CD14-positive monocyte (primary cell): ENCODE measurements around the gene SERPINF2. TPM values are rescaled to one million over a fixed set of nuclear protein-coding genes. Genes with fewer than 3 reads are reported as not detected.

Experiments used
- DNase-seq, 3 donors: peaks; one replicate each; pipeline ENCODE4 v3.0.0-alpha.2; 2011 to 2022
- H2AFZ ChIP-seq: 2 replicates; pipeline ENCODE4 v1.6.0; 2012; ENCODE audit warnings: mild to moderate bottlenecking, low read depth, low read length, inconsistent platforms; ENCODE audit not compliant: insufficient read depth, poor library complexity, severe bottlenecking
- H3K27ac ChIP-seq, 2 donors: 1 replicate in 1 of 2; 2 replicates in 1 of 2; pipeline ENCODE4 v1.5.1; 2012 to 2013; ENCODE audit warnings: low read length in 2 of 2, control low read depth in 1 of 2, inconsistent platforms in 1 of 2, low read depth in 1 of 2, mild to moderate bottlenecking in 1 of 2
- H3K27me3 ChIP-seq, 2 donors: one replicate each; pipeline versions ENCODE4 v1.6.0 to v1.6.1; 2011 to 2013; ENCODE audit warnings: low read length in 2 of 2; ENCODE audit not compliant: control insufficient read depth in 2 of 2, insufficient read depth in 2 of 2
- H3K36me3 ChIP-seq, 2 donors: replicated peaks in 1 of 2; 1 replicate in 1 of 2; 2 replicates in 1 of 2; pipeline versions ENCODE4 v1.5.1 to v1.6.1; 2012 to 2013; ENCODE audit warnings: low read length in 2 of 2, control low read depth in 1 of 2, inconsistent platforms in 1 of 2, mild to moderate bottlenecking in 1 of 2; ENCODE audit not compliant: insufficient read depth in 2 of 2, control insufficient read depth in 1 of 2
- H3K4me1 ChIP-seq, 2 donors: 1 replicate in 1 of 2; 2 replicates in 1 of 2; pipeline versions ENCODE4 v1.5.1 to v1.6.1; 2012 to 2013; ENCODE audit warnings: low read length in 2 of 2, control low read depth in 1 of 2, inconsistent platforms in 1 of 2, mild to moderate bottlenecking in 1 of 2, moderate library complexity in 1 of 2; ENCODE audit not compliant: insufficient read depth in 2 of 2, control insufficient read depth in 1 of 2
- H3K4me2 ChIP-seq: replicated peaks from 2 replicates; pipeline ENCODE3; 2012; ENCODE audit warnings: low read length, moderate library complexity, mild to moderate bottlenecking; ENCODE audit not compliant: poor library complexity, severe bottlenecking; ENCODE audit errors: extremely low read depth
- H3K4me3 ChIP-seq, 3 experiments: fragments of 200-600 bp in 1 of 3; sonication (generic) in 1 of 3; replicated peaks in 1 of 3; 1 replicate in 2 of 3; 2 replicates in 1 of 3; pipeline ENCODE4 v1.5.1; 2011 to 2013; ENCODE audit warnings: low read length in 3 of 3, mild to moderate bottlenecking in 3 of 3, control low read depth in 2 of 3, low read depth in 2 of 3, inconsistent platforms in 1 of 3, moderate library complexity in 1 of 3
- H3K79me2 ChIP-seq: 2 replicates; pipeline ENCODE4 v1.6.0; 2012; ENCODE audit warnings: mild to moderate bottlenecking, control low read depth, inconsistent platforms, low read length, moderate library complexity; ENCODE audit not compliant: insufficient read depth
- H3K9ac ChIP-seq: 2 replicates; pipeline ENCODE4 v1.6.0; 2017; ENCODE audit warnings: low read length, mild to moderate bottlenecking; ENCODE audit not compliant: insufficient read depth, poor library complexity, severe bottlenecking
- H3K9me3 ChIP-seq, 2 donors: replicated peaks in 1 of 2; 1 replicate in 1 of 2; 2 replicates in 1 of 2; pipeline versions ENCODE4 v1.5.1 to v1.6.1; 2012 to 2013; ENCODE audit warnings: low read length in 2 of 2, control low read depth in 1 of 2; ENCODE audit not compliant: control insufficient read depth in 1 of 2, insufficient read depth in 1 of 2
- H4K20me1 ChIP-seq: 2 replicates; pipeline ENCODE4 v1.6.0; 2012; ENCODE audit warnings: mild to moderate bottlenecking, low read length, control low read depth, moderate library complexity; ENCODE audit not compliant: insufficient read depth
- H3K27ac Mint-ChIP-seq, 7 donors: one replicate each; pipeline ENCODE4 v1.8.0; 2020; ENCODE audit warnings: mild to moderate bottlenecking in 7 of 7, mixed read lengths in 7 of 7, moderate library complexity in 6 of 7, inconsistent platforms in 2 of 7
- H3K27me3 Mint-ChIP-seq, 3 donors: one replicate each; pipeline ENCODE4 v1.8.0; 2021 to 2022; ENCODE audit warnings: low read depth in 3 of 3, mild to moderate bottlenecking in 3 of 3, mixed read lengths in 3 of 3, moderate library complexity in 3 of 3, inconsistent platforms in 1 of 3
- H3K36me3 Mint-ChIP-seq, 2 donors: one replicate each; pipeline ENCODE4 v1.8.0; 2020; ENCODE audit warnings: mixed read lengths in 2 of 2, inconsistent platforms in 1 of 2, mild to moderate bottlenecking in 1 of 2
- H3K4me1 Mint-ChIP-seq: one replicate; pipeline ENCODE4 v1.8.0; 2020; ENCODE audit warnings: mild to moderate bottlenecking, mixed read lengths
- H3K4me3 Mint-ChIP-seq, 2 donors: one replicate each; pipeline ENCODE4 v1.8.0; 2020; ENCODE audit warnings: mild to moderate bottlenecking in 2 of 2, mixed read lengths in 2 of 2, moderate library complexity in 1 of 2
- H3K9me3 Mint-ChIP-seq, 7 donors: one replicate each; pipeline ENCODE4 v1.8.0; 2020 to 2022; ENCODE audit warnings: mixed read lengths in 7 of 7, mild to moderate bottlenecking in 6 of 7, moderate library complexity in 6 of 7, inconsistent platforms in 2 of 7
- CTCF ChIP-seq: fragments of 200-600 bp; IDR thresholded peaks from one replicate; pipeline ENCODE4 v1.8.0; 2022; ENCODE audit warnings: antibody characterized with exemption, mild to moderate bottlenecking
- WGBS: methylation state at CpG from one replicate; pipeline ENCODE4 v1.1.5; 2013; ENCODE audit warnings: missing lambda C conversion rate; ENCODE audit not compliant: insufficient coverage; 5-methylcytosine and 5-hydroxymethylcytosine counted together
- intact Hi-C, 2 donors: fragments of 100-400 bp; cut with micrococcal nuclease; formaldehyde crosslinking; loops; one replicate each; pipeline versions ENCODE4 v1.15.0 to v1.15.1; 2023
- polyA plus RNA-seq, 3 donors: library from polyadenylated mRNA; depleted of rRNA in 1 of 3; unstranded in 2 of 3; stranded (reverse) in 1 of 3; fragments of 300-500 nt in 2 of 3; fragments of >200 nt in 1 of 3; fragmentation: Illumina TruSeq in 2 of 3; gene quantifications; 1 replicate in 2 of 3; 2 replicates in 1 of 3; pipeline ENCODE4 v1.2.3, GENCODE V29; 2012 to 2021

SERPINF2 gene
- polyA plus RNA-seq, 3 donors, result 0.75 to 1.5 (median 0.79) TPM

- no peaks in the 10 kb centered on the region for H4K20me1 ChIP-seq
- 91% methylated on average over 6 of the region's 10 CpGs for WGBS
- H3K4me3 Mint-ChIP-seq, result no peak overlapping the region
- no peak overlapping the region for H2AFZ ChIP-seq
- H3K27me3 Mint-ChIP-seq, result peaks cover 0 to 1% (median 0%) of the 10 kb centered on the region in 3 donors
- H3K27me3 ChIP-seq, result no peaks in the 10 kb centered on the region
- DNase-seq, result no peak
- no peaks in the 10 kb centered on the region for H3K79me2 ChIP-seq
- peaks cover 6 to 7% of the 10 kb centered on the region in 2 donors for H3K4me1 ChIP-seq
- H3K4me3 ChIP-seq, result no peak overlapping the region
- H3K9me3 Mint-ChIP-seq, result no peaks in the 10 kb centered on the region
- H3K4me2 ChIP-seq, result no peak overlapping the region
- no peaks in the 10 kb centered on the region for H3K9me3 ChIP-seq
- H3K4me1 Mint-ChIP-seq, result peaks cover 8% of the 10 kb centered on the region
- intact Hi-C loops, result no loop called here
- H3K27ac ChIP-seq, result no peak overlapping the region
- H3K27ac Mint-ChIP-seq, result peak overlapping the region in 1 of 7 donors; percentile 9
- TF ChIP-seq CTCF, result no peak
- H3K9ac ChIP-seq, result no peak overlapping the region
- H3K36me3 ChIP-seq, result peaks cover 19 to 34% of the 10 kb centered on the region in 2 donors
- peaks cover 38 to 53% of the 10 kb centered on the region in 2 donors for H3K36me3 Mint-ChIP-seq
Observed at GRCh38 chr17:1776328-1776727, 33.7 kb downstream of the SERPINF2 start.

- TF ChIP-seq CTCF, result no peak
- peaks cover 19 to 39% of the 10 kb centered on the region in 2 donors for H3K36me3 ChIP-seq
Observed at GRCh38 chr17:1776857-1777256, 34.2 kb downstream of the SERPINF2 start.

More at GRCh38 chr17:1776857-1777256, 34.2 kb downstream of the SERPINF2 start:
- no peak overlapping the region for H3K9ac ChIP-seq
- no peaks in the 10 kb centered on the region for H3K79me2 ChIP-seq
- no peaks in the 10 kb centered on the region for H3K9me3 ChIP-seq
- H4K20me1 ChIP-seq, result no peaks in the 10 kb centered on the region
- no peak overlapping the region for H3K27ac ChIP-seq
- no peak overlapping the region for H3K4me3 Mint-ChIP-seq
- no peak for DNase-seq
- H3K27me3 Mint-ChIP-seq, result peaks cover 0 to 1% (median 0%) of the 10 kb centered on the region in 3 donors
- intact Hi-C loops, result no loop called here
- H3K27ac Mint-ChIP-seq, result peak overlapping the region in 2 of 7 donors; percentile 18 to 55
- H3K4me1 Mint-ChIP-seq, result peaks cover 5% of the 10 kb centered on the region
- no peaks in the 10 kb centered on the region for H3K27me3 ChIP-seq
- no peaks in the 10 kb centered on the region for H3K9me3 Mint-ChIP-seq
- H3K4me1 ChIP-seq, result peaks cover 3% of the 10 kb centered on the region in 2 donors
- WGBS, result 100% methylated on average over 4 of the region's 7 CpGs
- H3K4me3 ChIP-seq, result no peak overlapping the region
- no peak overlapping the region for H2AFZ ChIP-seq
- H3K4me2 ChIP-seq, result no peak overlapping the region
- H3K36me3 Mint-ChIP-seq, result peaks cover 42 to 58% of the 10 kb centered on the region in 2 donors
